OCI-LY7 (cell line): ENCODE measurements around the gene DNASE1L1.

ENCODE experiments used
- EZH2phosphoT487 ChIP-seq: fragments of 200-600 bp; sonication (generic); IDR thresholded peaks from 2 replicates; pipeline ENCODE4 v1.6.1; 2018; ENCODE audit warnings: low read depth, borderline replicate concordance, mild to moderate bottlenecking, mixed run types, antibody characterized with exemption, low read length, moderate library complexity, mixed read lengths
- TF ChIP-seq, protein P1 (sequence below): fragments of 200-600 bp; sonication (generic); conservative IDR thresholded peaks from 2 replicates; pipeline ENCODE4 v1.5.1; 2014; ENCODE audit warnings: mild to moderate bottlenecking, antibody characterized with exemption, low read length, moderate library complexity, mixed read lengths

DNA sequence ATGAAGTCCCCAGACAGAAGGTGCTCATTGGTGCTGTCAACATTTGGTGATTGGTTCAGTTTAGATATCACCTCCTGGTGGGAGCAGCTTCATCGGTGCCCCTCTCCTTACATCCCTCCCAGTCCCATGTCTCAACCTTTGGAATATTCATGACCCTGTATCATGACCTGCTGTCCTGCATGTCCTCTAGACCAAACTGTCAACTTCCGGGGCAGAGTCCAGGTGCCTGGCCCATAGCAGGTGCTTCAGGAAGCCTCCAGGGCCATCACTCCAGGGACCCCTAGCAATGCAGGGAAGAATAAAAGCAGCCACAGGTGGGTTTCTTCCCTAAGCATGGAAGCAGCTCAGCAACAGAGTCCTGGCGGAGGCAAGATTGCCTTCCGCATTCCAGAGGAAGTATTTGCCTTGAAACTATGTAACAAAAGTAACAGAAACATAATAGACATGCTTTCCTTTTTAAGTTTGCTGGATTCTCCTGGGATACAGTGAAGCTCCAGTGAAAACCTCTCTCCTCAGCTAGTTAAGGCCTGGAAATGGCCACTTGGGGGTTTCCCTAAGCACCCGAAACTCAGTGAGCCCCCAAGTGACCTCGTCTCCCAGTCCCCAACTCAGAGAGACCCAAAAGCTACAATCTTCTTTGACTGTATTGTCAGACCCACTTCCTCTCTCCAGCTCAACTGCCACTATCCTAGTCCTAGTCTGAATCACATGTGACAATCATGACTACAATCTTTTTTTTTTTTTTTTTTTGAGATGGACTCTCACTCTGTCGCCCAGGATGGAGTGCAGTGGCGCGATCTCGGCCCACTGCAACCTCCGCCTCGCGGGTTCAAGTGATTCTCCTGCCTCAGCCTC, 18.1 kb upstream of the DNASE1L1 start:
- TF ChIP-seq, protein P1, sequence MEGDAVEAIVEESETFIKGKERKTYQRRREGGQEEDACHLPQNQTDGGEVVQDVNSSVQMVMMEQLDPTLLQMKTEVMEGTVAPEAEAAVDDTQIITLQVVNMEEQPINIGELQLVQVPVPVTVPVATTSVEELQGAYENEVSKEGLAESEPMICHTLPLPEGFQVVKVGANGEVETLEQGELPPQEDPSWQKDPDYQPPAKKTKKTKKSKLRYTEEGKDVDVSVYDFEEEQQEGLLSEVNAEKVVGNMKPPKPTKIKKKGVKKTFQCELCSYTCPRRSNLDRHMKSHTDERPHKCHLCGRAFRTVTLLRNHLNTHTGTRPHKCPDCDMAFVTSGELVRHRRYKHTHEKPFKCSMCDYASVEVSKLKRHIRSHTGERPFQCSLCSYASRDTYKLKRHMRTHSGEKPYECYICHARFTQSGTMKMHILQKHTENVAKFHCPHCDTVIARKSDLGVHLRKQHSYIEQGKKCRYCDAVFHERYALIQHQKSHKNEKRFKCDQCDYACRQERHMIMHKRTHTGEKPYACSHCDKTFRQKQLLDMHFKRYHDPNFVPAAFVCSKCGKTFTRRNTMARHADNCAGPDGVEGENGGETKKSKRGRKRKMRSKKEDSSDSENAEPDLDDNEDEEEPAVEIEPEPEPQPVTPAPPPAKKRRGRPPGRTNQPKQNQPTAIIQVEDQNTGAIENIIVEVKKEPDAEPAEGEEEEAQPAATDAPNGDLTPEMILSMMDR, result no peak
- no peak for TF ChIP-seq EZH2phosphoT487
